HG02610 (cell line): ENCODE results near the gene COL4A1.
"Not testable (repeated sequence)": the region's sequence is repeated elsewhere in the genome, so short reads cannot be mapped to it uniquely, and the experiment has no call there.

ENCODE experiments used
- ATAC-seq: cut with Tn5 transposase; IDR thresholded peaks from one replicate; pipeline ENCODE4 v1.9.1; 2021; ENCODE audit warnings: mild to moderate bottlenecking, moderate library complexity; ENCODE audit not compliant: unreplicated experiment

The COL4A1 gene

DNA sequence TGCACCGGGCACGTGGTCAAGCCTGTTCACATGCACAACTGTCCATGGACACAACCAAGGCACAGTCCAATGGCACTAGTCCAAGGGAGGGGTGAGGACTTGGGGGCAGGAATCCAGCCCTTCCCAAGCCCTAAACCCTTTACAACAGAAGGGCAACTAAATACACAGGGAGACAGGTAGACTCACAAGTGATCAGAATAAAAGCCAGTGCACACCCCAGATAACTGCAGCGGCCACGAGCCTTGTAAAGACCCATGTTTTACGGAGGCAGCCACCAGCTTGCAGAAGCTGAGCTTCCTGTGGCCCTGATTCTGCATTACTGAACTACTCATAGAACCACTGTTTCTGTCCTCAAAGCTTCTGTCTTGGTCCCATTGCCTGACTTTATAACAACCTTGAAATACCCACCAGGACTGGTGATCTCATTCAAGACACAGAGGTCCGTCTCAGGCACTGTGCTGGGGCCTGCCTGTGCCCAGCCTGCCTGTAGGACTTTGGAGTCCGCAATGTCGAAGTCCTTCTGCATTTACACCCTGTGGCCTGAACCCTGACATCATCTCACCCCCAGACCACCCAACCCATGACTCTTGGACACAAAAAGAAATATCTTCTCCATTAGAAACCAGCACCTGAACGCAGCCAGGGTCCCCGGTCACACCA, 181.2 kb downstream of the COL4A1 start:
- ATAC-seq, result no peak

DNA sequence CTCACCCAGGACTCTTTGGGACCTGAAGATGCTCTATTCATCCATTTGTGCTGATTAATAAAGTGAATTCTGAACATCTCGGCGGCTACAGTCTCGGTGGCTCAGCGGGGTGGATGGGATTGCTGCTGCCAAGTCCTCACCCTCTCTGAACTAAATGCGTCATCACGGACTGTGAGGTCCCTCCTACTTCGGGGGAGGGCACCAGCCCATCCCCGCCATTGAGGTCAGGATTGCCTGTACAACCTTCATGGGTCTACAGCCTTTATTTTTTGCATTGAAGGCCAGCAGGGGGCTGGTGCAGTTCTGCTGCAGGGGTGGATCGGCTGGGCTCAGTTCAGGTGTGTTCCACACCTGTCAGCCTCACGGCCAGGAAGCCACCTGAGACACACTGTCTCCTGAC, 181.8 kb downstream of the COL4A1 start:
- no peak for ATAC-seq

DNA sequence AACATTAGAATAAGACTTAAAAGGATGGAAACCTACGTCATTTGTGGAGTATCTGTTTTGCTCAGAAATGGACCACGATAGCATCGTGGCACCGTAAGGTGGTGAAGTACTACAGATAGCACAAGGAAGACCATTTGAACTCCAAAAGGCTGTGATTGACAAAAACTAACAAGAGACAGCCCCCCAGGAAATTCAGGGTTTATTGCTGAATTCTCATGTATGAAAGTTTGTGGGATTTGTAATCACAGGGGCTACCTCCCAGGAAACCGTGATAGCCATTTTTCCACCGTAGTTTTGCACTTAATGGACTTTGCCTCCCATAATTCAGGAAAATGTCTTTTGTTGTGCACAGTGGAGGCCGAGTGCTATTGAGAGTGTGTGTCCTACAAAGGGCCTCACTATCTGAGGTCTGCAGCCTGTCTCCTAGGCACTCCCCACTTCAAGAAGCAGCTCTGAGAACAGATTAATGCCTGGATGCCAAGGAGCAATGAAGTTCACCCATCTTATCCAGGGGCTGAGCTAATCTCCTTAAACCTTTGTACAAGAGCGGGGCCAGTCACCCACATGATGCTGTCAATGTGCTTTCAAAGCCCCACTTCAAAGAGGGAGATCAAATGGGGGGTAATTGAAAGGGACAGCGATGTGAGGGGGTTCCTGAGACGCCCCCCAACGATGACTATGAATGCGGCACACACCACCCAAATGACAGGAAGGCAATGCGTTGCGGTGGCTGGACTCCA, 182.6 kb downstream of the COL4A1 start:
- ATAC-seq, result no peak

DNA sequence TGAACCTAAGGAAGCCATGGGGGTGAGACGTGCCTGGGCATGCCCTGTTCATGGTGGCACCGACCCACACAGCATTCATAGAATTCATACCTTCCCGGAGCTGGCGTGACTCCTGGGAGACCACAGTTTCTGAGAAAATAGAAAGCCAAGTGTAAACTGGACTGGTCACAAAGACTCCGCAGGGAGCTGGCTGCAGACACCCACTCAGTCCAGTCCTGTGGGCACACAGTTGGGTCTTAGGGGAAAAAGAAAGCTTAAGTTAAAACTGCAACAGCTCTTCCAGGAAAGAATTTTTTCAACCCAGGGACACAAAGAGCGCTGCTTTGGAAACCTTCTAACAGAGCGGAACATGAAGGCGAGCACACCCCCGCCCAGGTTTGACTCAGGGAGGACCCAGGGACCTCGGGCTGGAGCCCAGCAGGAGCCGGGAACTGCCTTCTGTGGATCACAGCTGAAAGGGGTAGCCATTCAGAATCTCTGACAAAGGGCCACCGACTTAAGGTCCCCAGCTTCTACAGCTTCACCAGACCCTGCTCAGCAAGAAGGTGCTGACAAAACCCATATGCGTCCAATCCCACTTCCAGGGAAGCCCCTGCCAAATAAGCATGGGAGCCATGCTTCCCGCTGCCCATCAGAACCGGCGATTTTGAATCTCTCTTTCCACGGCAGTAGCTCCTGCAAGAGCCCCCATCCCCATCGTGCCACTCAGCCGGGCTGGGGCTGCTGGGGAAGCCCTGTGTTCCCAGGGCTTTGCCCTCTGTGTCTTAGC, 183.7 kb downstream of the COL4A1 start:
- no peak for ATAC-seq

DNA sequence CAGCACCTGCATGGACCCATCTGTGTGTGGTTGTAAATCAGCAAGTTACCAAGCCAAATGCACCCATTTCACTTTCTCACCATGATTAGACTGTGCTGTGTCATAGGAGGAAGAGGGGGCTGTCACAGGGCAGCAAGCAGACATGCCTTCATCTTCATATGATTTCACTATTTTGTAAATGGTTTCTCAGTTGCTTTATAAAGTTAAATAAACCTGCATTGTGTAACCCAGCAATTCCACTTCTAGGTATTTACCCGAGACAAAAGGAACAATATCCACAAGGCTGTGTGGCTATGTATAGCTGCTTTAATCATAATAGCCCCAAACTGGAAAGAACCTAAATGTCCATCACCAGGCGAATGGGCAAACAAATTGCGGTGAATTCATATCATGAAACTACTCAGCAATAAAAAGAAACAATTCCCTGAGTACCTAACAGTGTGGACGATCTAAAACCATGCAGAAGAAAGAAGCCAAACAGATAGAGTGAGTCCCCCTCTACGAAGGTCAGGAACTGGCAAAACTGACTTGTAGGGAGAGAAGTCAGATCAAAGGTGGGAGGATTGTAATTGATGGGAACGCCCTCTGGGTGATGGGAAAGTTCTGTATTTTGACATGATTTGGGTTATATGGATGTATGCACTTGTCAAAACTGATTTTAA, 185.4 kb downstream of the COL4A1 start:
- no peak for ATAC-seq

DNA sequence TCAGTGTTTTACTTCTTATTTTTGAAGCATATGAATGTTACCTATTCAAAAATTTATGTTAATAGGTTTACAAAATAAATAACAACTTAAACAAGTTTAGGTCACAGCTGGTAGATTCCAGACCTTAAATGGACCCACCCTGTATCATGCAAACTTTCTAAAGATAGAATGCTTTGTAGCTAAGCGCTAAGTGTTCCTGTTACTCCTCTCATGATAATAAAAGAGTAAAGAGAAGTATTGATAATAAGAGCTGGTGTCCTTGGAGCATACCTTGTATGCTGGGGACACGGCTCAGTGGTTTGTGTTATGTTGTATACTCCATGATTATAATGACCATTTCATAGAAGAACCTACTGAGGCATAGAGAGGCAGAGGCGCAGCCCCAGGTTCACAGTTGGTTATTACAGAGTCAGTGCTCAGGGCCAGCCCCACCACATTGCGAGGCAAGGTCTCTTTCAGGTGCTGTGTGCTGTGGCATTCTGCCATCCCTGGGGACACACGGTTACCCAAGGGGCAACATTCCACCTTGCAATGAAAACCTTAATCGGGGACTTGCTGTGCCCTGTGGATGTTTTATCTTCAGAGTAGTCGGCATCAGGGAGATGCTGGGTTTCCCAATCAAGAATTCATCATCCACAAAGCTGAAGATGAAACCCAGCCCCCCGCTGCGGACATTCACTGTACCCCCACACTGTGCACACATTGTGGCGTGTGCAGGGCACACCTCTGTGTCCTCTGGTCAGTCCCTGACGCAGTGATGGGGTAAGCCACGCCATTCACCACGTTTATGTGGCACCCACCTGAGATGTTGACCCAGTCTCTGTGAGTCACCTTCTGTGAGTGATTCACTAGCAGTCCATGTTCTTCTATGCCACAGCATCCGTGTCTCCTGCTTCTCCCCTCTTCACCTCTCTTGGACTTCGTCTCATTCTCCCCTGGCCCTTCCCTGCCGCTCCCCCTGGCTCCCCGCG, 186.7 kb downstream of the COL4A1 start:
- ATAC-seq, result no peak

DNA sequence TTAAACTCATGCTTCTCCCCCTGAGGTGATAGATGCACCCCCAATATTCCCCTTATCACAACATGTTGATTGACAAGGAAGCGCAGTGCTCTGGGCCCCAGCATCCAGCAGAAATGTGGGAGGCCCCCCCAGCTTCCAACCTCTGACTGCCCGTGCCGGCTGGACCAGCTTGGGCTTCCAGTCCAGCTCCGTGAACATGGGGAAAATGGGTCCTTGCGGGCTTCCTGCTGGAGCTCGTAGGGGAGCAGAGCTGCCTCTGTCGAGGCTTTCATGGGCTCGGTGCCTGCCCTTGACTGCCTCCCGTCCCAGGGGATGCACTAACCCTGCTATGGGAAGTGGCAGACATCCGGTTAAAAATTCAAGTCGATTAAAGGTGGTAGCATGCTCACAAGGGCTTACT, 188.9 kb downstream of the COL4A1 start:
- ATAC-seq, result no peak

DNA sequence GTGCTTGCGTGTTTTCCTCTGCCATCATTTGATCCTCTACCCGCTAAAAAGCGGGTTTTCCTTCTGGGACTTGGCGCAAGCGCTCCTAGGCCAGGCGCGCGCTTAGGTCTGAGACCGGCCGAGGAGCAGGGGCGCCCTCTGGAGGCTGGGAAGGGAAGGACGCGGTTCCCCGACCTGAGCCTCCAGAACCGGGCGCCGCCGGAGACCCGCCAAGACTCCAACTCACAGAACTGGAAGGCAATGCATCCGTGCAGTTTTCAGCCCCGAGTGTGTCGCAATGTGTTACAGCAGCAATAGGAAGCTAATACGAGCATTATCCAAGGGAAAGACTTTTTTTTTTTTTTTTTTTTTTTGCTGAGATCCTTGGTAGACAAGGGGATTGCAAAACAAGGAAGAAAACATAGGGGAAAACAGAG, 190.9 kb downstream of the COL4A1 start:
- no peak for ATAC-seq

DNA sequence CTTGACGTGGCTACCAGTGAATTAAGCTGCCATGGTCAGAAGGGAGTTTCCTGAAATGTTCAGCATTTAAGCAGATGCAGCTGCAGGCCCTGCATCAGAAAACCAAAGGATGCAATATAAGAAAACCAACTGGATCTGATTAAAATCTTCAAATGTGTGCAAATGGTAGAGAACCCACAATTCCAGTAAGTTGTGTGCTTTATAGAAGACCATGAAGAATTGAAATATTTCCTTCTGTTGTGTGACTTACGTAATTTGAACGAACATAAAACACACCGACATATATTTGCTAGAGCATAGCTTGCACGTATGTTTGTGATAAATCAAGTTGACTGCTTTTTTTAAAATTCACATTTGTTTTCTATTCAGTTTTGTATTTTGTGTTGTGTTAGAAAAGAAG, 191.4 kb downstream of the COL4A1 start:
- ATAC-seq, result no peak

DNA sequence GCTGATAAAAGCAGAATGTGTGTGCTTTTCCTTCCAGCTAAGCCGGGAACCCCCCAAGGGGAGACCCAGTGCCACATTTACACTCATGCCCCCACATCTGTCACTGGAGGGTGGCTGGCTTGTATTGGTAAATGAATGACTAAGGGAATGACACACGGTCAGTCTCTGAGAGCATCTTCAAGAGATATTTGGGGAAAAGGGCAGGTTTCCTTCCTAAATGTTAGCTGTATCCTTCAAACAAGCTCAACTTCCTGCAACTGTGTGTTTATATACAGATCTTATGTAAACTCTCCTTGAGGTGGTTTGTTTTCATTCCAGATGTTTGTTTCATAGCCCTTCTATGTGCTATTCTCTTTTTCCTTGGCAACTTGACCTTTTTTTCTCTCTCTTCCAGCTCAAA, 192.6 kb downstream of the COL4A1 start:
- no peak for ATAC-seq

DNA sequence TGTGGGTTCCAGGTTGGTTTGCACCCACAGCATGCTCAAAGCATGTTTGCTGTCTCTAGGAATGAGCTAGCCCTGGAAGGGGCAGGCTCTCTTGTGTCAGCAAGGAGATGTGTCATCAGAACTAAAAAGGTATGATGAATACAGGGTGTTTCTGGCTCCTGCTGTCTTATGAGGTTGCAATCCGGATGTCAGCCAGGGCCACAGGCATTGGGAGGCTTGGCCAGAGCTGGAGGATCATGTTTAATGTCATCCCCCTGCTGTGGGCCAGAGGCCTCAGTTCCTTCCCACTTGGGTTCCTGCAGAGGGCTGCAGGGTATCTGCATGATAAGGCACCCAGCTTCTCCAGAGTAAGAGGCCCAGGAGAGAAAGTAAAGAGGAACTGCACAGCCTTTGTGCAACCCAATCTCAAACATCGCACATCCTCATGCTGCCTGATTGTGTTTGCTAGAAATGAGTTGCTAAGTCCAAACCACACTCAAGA, 193.6 kb downstream of the COL4A1 start:
- ATAC-seq, result no peak

DNA sequence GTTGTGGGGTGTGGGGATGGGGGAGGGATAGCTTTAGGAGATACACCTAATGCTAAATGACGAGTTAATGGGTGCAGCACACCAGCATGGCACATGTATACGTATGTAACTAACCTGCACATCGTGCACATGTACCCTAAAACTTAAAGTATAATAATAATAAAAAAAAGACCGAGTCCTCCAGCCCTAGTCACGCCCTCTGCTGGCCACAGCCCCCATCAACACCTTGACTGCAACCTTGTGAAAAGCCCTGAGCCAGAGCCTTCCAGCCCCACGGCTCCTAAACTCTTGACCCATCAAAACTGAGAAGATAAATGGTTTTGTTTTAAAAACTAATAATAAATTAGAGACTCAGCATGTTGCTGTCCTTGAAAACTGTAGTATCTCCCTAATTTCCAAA, 194.6 kb downstream of the COL4A1 start:
- not testable (repeated sequence) for ATAC-seq

DNA sequence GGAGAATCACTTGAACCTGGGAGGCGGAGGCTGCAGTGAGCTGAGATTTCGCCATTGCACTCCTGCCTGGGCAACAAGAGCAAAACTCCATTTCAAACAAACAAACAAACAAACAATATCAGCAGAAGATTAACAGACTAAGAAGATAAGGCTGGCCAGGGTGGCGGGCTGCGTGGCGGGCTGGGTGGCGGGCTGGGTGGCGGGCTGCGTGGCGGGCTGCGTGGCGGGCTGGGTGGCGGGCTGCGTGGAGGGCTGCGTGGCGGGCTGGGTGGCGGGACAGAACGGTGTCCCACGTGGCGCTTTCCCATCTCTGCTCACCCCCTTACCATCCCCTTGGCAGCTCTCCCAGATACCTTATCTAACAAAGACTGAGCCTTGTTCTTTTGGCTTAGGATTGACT, 196.2 kb downstream of the COL4A1 start:
- no peak for ATAC-seq

DNA sequence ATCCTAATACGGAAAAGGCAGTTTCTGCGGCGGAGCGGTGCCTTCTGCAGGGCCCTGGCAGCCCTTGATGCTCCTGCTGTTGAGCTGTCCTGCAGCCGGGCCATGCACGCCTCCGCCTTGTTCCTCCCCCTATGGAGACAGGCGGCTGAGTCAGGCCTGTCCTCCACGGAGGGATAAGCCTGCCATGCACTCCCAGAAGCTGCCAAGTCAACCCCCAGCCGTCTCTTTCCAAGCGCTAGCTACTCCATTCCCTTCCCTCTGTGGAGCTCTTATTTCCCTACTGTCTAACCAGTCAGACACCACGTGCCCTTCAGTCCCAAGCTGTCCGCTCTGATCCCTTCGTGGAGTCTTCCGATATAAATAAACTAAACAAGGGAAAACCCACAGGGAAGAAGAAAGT, 197.0 kb downstream of the COL4A1 start:
- no peak for ATAC-seq

DNA sequence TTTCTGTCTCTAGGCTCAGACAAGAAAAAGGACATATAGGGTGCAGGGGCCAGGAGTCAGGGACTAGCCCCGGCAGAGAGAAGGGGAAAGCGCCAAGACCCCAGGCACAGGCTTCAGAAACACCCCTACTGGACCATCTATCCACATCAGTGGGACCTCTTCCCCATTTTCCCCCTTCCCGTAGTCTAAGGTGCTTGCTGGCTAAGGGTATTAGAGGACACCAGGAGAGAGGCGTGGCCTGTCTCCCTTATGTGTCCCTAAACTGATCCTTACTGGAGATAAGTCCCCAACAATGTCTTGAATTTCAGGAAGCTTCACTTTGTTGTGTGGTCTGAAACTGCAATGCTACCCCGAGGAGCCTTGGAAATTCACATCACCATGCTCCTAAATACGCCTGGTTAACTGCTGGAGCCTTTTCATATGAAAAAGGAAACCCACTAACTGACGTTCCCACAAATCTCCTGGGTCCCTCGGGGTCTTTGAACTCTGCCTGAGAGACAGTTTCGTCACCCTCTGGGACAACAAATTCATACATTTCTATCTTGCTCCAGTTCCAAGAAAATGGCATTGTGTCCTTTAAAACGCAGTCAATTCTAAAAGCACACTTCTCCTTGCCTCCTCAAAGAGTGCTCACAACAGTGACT, 197.7 kb downstream of the COL4A1 start:
- no peak for ATAC-seq

DNA sequence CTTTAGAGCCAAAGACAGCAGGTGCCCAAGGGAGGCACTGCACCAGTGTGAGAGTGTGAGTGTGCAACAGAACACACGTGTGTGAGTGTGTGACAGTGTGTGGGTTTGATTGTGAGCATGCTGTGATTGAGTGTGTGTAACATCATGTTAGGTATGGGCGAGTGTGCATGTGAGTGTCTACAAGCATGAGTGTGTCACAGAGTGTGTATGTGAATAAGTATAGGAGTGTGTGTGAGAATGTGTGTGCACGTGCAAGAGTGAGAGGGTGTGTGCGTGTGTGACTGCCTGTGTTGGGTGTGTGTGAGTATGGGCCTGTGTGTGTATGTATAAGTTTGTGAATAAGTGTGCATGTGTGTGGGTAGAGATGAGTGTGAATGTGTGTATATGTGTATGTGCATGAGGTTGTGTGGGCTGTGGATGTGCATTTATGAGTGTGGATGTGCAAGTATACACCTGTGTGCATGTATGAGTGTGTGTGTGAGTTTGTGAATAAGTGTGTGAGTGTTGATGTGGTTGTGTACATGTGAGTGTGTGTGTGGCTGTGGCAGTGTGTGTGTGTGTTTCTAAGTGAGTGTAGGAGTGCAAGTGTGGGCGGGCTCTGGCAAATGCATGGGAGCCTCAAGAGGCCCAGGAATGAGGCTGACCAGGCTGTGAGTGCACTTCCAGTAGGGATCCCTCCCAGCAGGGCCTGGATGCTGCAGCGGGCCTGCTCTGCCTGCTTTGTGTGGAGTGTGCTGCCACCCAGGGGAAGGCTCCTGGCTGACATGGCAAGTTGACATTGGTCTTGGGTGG, 198.4 kb downstream of the COL4A1 start:
- ATAC-seq, result no peak

DNA sequence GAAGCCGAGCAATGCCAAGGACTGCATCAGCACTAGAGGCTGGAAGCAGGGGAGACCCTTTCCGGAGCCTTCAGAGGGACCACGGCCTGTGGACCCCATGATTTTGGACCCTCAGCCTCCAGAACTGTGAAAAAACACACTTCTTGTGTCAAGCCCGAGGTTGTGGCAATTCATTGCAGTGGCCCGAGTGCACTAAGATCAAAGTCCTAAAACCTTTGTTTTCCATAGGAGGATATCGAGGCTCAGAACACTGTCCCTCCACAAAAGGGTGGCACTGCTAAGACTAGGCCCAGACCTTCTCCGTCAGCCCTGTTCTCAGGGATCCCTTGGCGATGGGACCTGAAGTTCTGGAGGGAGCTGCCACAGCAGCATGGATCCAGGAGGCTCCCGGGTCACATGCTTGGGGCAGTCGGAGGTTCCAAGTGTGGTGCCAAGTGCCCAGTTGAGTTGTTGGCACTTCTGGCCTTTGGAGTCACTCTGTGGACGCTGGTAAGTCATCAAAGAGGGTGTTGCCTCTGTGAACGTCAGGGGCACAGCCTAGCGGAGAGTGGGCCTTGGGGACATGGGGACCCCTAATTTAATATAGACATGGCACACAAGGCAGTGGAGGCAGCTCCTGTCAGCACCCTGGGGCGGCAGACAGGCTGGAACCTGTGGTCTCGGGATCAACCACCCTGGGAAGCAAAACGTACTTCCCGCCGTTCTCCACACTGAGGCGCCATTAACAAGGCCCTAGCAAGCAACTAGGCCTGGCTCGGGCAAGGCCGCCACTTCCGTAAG, 199.2 kb downstream of the COL4A1 start:
- no peak for ATAC-seq

DNA sequence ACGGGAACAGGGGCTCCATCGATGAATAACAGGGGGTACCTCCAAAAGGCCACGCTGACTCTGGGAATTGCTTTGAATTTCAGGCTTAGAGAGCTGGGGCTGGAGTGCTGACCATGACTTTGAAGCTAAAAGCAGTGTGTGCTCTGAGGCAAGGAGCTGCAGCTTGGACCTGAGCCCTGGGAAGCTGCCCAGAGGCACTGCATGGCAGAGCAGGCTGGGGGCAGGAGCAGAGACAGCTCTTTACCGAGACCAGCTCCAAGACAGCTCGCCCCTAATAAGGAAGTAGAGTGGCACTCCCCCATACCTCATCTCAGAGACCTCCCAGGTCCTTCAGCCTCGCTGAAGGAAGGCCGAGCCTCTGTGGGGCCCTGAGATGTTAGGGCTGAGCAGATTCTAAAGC, 200.2 kb downstream of the COL4A1 start:
- ATAC-seq, result no peak
